HepG2 (cell line): ENCODE measurements around the gene ZNF484. TPM values are rescaled to one million over a fixed set of nuclear protein-coding genes. Genes with fewer than 3 reads are reported as not detected.

Experiments used
- ERF ChIP-seq: IDR thresholded peaks from 2 replicates; pipeline ENCODE4 v1.6.1; 2018; ENCODE audit warnings: missing biosample characterization, missing genetic modification reagents
- GATAD2A ChIP-seq: IDR thresholded peaks from 2 replicates; pipeline ENCODE4 v1.6.1; 2016
- KLF11 ChIP-seq: IDR thresholded peaks from 2 replicates; pipeline ENCODE4 v1.6.1; 2016; ENCODE audit warnings: missing compliant biosample characterization
- MIER2 ChIP-seq: IDR thresholded peaks from 2 replicates; pipeline ENCODE4 v1.6.1; 2016; ENCODE audit warnings: missing biosample characterization, missing genetic modification reagents
- MTF2 ChIP-seq: sonication (generic); formaldehyde crosslinking; IDR thresholded peaks from 2 replicates; pipeline ENCODE4 v1.5.0; 2020; ENCODE audit warnings: missing genetic modification reagents, borderline replicate concordance
- NFYB ChIP-seq: sonication (generic); formaldehyde crosslinking; IDR thresholded peaks from 2 replicates; pipeline ENCODE4 v1.4.0; 2020; ENCODE audit warnings: missing genetic modification reagents
- RFX3 ChIP-seq: IDR thresholded peaks from 2 replicates; pipeline ENCODE4 v1.6.1; 2016; ENCODE audit warnings: missing biosample characterization, missing genetic modification reagents
- TBX3 ChIP-seq: fragments of 450-650 bp; IDR thresholded peaks from 2 replicates; pipeline ENCODE4 v1.6.1; 2017; ENCODE audit warnings: antibody characterized with exemption, mild to moderate bottlenecking, inconsistent platforms, borderline replicate concordance
- TCF12 ChIP-seq, 2 experiments: fragments of 450-650 bp in 1 of 2; sonication (generic) in 1 of 2; formaldehyde crosslinking in 1 of 2; IDR thresholded peaks; 2 replicates each; pipeline versions ENCODE4 v1.6.1 to v1.8.0; 2017 to 2022; ENCODE audit warnings: antibody characterized with exemption in 1 of 2, mild to moderate bottlenecking in 1 of 2, missing genetic modification reagents in 1 of 2, moderate library complexity in 1 of 2
- THAP11 ChIP-seq: IDR thresholded peaks from 2 replicates; pipeline ENCODE4 v1.6.1; 2016; ENCODE audit warnings: missing biosample characterization, missing genetic modification reagents
- ZEB1 ChIP-seq: IDR thresholded peaks from 2 replicates; pipeline ENCODE4 v1.6.1; 2012; ENCODE audit warnings: mild to moderate bottlenecking, low read depth, inconsistent platforms; ENCODE audit not compliant: insufficient replicate concordance
- ZFP36L2 ChIP-seq: sonication (generic); formaldehyde crosslinking; IDR thresholded peaks from 2 replicates; pipeline ENCODE4 v1.4.0; 2020; ENCODE audit warnings: missing genetic modification reagents
- ZFP37 ChIP-seq: sonication (generic); formaldehyde crosslinking; IDR thresholded peaks from 2 replicates; pipeline ENCODE4 v1.4.0; 2020; ENCODE audit warnings: missing genetic modification reagents, borderline replicate concordance
- ZNF652 ChIP-seq: IDR thresholded peaks from 2 replicates; pipeline ENCODE4 v1.6.1; 2016; ENCODE audit warnings: low read depth, borderline replicate concordance
- ZNF761 ChIP-seq: sonication (generic); formaldehyde crosslinking; conservative IDR thresholded peaks from 2 replicates; pipeline ENCODE4 v1.4.0; 2020; ENCODE audit warnings: mild to moderate bottlenecking, missing genetic modification reagents
- ZSCAN31 ChIP-seq: sonication (generic); formaldehyde crosslinking; IDR thresholded peaks from 2 replicates; pipeline ENCODE4 v1.5.0; 2020; ENCODE audit warnings: low read depth, mild to moderate bottlenecking, missing genetic modification reagents
- ZXDC ChIP-seq: sonication (generic); formaldehyde crosslinking; IDR thresholded peaks from 2 replicates; pipeline ENCODE4 v1.5.0; 2020; ENCODE audit warnings: mild to moderate bottlenecking, missing genetic modification reagents
- polyA plus RNA-seq, 8 experiments: library from polyadenylated mRNA; depleted of rRNA in 3 of 8; stranded (reverse) in 7 of 8; unstranded in 1 of 8; fragments of >200 nt; fragmentation: Illumina TruSeq in 4 of 8; extraction: Trizol in 4 of 8; gene quantifications; 2 replicates each; pipeline versions ENCODE4 v1.2.1 to v1.2.3, GENCODE V29; 2011 to 2016; ENCODE audit warnings: low read depth in 4 of 8, missing spikeins in 1 of 8, mixed read lengths in 1 of 8; ENCODE audit not compliant: insufficient read depth in 1 of 8
- total RNA-seq, 5 experiments: library from RNA; depleted of rRNA; stranded (reverse); fragments of >200 nt; fragmentation: Illumina TruSeq; extraction: Trizol; gene quantifications; 2 replicates each; pipeline ENCODE4 v1.2.3, GENCODE V29; 2016; ENCODE audit warnings: low read depth in 1 of 5
- TF ChIP-seq, protein P1 (sequence below): sonication (generic); formaldehyde crosslinking; IDR thresholded peaks from 2 replicates; pipeline ENCODE4 v1.5.0; 2020; ENCODE audit warnings: missing genetic modification reagents
- TF ChIP-seq, protein P2 (sequence below): sonication (generic); formaldehyde crosslinking; conservative IDR thresholded peaks from 2 replicates; pipeline ENCODE4 v1.4.0; 2020; ENCODE audit warnings: missing genetic modification reagents
- TF ChIP-seq, protein P3 (sequence below): sonication (generic); formaldehyde crosslinking; IDR thresholded peaks from 2 replicates; pipeline ENCODE4 v1.4.0; 2020; ENCODE audit warnings: missing genetic modification reagents

ZNF484 gene
- total and polyA plus RNA-seq, 2 of the 13 experiments (the other 11 are each of a cell fraction or from before 2014, with no cell fraction given): 0.96 to 7.2 TPM

DNA sequence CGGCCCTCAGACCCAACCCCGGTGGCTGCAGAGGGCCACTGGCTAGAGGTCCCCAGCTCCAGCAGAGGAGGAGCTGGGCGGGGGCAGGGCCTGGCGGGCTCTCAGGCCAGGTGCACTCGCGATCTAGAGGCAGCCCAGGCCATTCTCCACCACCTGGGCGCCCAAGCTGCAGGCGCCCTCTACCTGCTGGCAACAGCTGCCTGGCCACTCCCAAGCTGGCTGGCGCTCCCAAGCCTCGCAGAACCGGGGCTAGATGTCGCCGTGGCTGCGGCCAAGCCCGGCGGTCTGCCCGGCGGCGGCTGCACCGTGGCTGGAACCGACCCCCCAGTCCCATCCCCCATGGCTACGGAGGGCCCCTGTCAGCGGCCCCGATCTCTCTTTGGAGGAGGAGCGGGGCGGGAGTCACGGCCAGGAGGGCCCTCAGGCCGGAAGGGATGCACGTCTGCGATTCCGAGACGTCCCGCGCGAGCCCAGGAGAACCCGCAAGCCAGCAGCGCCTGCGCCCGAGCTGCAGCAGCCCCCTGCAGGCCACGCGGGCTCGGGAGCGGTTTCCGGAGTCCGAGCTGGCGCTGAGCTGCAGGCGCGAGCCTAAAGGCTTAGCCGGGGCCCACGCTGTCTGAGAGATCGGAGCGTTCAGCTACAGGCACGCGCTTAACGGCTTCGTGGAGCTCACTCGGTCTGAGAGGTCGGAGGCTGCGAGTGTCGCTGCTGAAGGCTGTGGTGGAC is 68.9 kb downstream of the ZNF484 start (continued):
- no peak for TF ChIP-seq ZXDC (CRISPR knock-in tag)
- no peak for TF ChIP-seq TBX3
- no peak for TF ChIP-seq ZFP36L2 (CRISPR knock-in tag)
- no peak; the same call in 1 of the 2 replicates for TF ChIP-seq MTF2 (CRISPR knock-in tag)
- TF ChIP-seq, protein P1, sequence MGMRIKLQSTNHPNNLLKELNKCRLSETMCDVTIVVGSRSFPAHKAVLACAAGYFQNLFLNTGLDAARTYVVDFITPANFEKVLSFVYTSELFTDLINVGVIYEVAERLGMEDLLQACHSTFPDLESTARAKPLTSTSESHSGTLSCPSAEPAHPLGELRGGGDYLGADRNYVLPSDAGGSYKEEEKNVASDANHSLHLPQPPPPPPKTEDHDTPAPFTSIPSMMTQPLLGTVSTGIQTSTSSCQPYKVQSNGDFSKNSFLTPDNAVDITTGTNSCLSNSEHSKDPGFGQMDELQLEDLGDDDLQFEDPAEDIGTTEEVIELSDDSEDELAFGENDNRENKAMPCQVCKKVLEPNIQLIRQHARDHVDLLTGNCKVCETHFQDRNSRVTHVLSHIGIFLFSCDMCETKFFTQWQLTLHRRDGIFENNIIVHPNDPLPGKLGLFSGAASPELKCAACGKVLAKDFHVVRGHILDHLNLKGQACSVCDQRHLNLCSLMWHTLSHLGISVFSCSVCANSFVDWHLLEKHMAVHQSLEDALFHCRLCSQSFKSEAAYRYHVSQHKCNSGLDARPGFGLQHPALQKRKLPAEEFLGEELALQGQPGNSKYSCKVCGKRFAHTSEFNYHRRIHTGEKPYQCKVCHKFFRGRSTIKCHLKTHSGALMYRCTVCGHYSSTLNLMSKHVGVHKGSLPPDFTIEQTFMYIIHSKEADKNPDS (CRISPR knock-in tag): peak; percentile 52; the same call in 1 of the 2 replicates
- no peak for TF ChIP-seq TCF12 (IDR thresholded peaks at IDR 0.05)
- TF ChIP-seq TCF12 (CRISPR knock-in tag; IDR thresholded peaks at IDR 0.05): no peak
- peak; percentile 18; the same call in 1 of the 2 replicates for TF ChIP-seq ERF
- TF ChIP-seq RFX3 (CRISPR knock-in tag): no peak
- TF ChIP-seq ZNF652 (CRISPR knock-in tag): no peak
- no peak for TF ChIP-seq NFYB (CRISPR knock-in tag)
- TF ChIP-seq, protein P2, sequence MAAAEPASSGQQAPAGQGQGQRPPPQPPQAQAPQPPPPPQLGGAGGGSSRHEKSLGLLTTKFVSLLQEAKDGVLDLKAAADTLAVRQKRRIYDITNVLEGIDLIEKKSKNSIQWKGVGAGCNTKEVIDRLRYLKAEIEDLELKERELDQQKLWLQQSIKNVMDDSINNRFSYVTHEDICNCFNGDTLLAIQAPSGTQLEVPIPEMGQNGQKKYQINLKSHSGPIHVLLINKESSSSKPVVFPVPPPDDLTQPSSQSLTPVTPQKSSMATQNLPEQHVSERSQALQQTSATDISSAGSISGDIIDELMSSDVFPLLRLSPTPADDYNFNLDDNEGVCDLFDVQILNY (CRISPR knock-in tag): no peak
- no peak for TF ChIP-seq ZSCAN31 (CRISPR knock-in tag)
- TF ChIP-seq ZFP37 (CRISPR knock-in tag): no peak
- TF ChIP-seq GATAD2A (CRISPR knock-in tag): no peak
- TF ChIP-seq, protein P3, sequence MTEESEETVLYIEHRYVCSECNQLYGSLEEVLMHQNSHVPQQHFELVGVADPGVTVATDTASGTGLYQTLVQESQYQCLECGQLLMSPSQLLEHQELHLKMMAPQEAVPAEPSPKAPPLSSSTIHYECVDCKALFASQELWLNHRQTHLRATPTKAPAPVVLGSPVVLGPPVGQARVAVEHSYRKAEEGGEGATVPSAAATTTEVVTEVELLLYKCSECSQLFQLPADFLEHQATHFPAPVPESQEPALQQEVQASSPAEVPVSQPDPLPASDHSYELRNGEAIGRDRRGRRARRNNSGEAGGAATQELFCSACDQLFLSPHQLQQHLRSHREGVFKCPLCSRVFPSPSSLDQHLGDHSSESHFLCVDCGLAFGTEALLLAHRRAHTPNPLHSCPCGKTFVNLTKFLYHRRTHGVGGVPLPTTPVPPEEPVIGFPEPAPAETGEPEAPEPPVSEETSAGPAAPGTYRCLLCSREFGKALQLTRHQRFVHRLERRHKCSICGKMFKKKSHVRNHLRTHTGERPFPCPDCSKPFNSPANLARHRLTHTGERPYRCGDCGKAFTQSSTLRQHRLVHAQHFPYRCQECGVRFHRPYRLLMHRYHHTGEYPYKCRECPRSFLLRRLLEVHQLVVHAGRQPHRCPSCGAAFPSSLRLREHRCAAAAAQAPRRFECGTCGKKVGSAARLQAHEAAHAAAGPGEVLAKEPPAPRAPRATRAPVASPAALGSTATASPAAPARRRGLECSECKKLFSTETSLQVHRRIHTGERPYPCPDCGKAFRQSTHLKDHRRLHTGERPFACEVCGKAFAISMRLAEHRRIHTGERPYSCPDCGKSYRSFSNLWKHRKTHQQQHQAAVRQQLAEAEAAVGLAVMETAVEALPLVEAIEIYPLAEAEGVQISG (CRISPR knock-in tag): no peak
- no peak for TF ChIP-seq KLF11 (CRISPR knock-in tag)
- TF ChIP-seq THAP11 (CRISPR knock-in tag): no peak
- TF ChIP-seq MIER2: no peak
- TF ChIP-seq ZEB1: no peak
- TF ChIP-seq ZNF761 (CRISPR knock-in tag): no peak
